GM10266 (cell line): ENCODE measurements around the gene PCSK6.
"Not testable (repeated sequence)": the region's sequence is repeated elsewhere in the genome, so short reads cannot be mapped to it uniquely, and the experiment has no call there.

ENCODE experiments used
- DNase-seq: peaks from one replicate; pipeline ENCODE4 v3.0.0; 2012; ENCODE audit errors: extremely low spot score
- CTCF ChIP-seq: IDR thresholded peaks from 2 replicates; pipeline ENCODE4 v1.5.1; 2012; ENCODE audit warnings: mild to moderate bottlenecking, low read depth; ENCODE audit not compliant: control insufficient read depth, insufficient read depth; ENCODE audit errors: missing control alignments

PCSK6 gene

GRCh38 chr15:101379647-101380046 lies 109.9 kb downstream of the PCSK6 start:
- no peak for DNase-seq
- no peak for TF ChIP-seq CTCF

GRCh38 chr15:101378879-101379278 lies 110.6 kb downstream of the PCSK6 start:
- TF ChIP-seq CTCF = no peak
- no peak for DNase-seq

GRCh38 chr15:101378171-101378755 lies 111.2 kb downstream of the PCSK6 start:
- TF ChIP-seq CTCF = no peak
- no peak for DNase-seq

- TF ChIP-seq CTCF = no peak
- no peak for DNase-seq
Measured at GRCh38 chr15:101376615-101377395, 112.7 kb downstream of the PCSK6 start.

GRCh38 chr15:101375006-101375405 lies 114.5 kb downstream of the PCSK6 start:
- DNase-seq = not testable (repeated sequence)

GRCh38 chr15:101374326-101374725 lies 115.2 kb downstream of the PCSK6 start:
- no peak for DNase-seq
- TF ChIP-seq CTCF = no peak

- no peak for TF ChIP-seq CTCF
- DNase-seq = no peak
Measured at GRCh38 chr15:101373577-101373976, 115.9 kb downstream of the PCSK6 start.

GRCh38 chr15:101372960-101373525 lies 116.5 kb downstream of the PCSK6 start:
- TF ChIP-seq CTCF = no peak
- DNase-seq = no peak
